Hypothalamus (tissue), 51 donors: Measurements from ENCODE around the gene TMPRSS15.

Experiments used
- DNase-seq, 51 donors: peaks; one replicate each; lab custom pipeline; 2025; lab: John Stamatoyannopoulos, UW

Gene TMPRSS15

DNA sequence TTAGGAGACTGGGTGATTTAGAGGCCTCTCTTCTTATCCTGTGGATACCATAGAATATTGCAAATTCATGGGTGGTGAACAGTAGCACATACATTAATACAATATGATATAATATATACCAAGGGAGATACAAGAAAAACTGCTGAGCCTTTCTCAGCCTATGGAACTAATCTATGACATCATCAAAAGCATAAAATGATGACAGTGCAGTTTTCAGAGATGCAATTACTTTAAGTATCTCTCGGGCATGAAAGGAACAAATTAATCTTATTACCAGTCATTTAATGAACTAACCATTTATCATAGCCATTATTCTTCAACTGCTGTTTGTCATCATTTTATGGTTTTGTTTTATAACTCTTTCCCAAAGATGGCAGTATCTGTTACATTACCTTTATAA is 155.4 kb downstream of the TMPRSS15 start:
- no peak for DNase-seq

DNA sequence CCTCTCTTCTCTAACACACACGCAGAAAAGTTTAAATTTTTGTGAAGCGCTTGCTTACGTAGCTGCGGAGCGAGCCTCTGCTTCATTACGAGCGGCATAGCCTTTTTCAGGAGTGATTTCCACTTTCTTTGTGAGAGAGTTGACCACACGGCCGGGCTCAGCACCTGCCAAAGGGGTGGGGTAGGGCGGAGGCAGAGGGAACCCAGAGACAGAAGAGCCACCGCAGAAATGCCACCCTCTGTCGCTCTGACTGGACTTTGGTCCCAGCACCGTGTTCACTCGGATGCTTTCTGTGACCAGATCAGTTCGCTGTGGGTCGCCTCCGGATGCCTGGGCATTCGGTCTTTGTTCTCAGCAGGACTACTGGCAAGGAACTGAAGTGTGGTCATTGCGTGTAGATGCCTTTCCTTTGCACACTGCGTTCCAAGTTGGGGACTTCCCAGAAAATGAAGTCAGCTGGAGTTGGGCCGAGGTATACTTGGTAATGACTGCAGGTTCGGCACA is 158.1 kb downstream of the TMPRSS15 start:
- DNase-seq = peak in 4 of 51 donors; percentile 2 to 6 (median 2)

DNA sequence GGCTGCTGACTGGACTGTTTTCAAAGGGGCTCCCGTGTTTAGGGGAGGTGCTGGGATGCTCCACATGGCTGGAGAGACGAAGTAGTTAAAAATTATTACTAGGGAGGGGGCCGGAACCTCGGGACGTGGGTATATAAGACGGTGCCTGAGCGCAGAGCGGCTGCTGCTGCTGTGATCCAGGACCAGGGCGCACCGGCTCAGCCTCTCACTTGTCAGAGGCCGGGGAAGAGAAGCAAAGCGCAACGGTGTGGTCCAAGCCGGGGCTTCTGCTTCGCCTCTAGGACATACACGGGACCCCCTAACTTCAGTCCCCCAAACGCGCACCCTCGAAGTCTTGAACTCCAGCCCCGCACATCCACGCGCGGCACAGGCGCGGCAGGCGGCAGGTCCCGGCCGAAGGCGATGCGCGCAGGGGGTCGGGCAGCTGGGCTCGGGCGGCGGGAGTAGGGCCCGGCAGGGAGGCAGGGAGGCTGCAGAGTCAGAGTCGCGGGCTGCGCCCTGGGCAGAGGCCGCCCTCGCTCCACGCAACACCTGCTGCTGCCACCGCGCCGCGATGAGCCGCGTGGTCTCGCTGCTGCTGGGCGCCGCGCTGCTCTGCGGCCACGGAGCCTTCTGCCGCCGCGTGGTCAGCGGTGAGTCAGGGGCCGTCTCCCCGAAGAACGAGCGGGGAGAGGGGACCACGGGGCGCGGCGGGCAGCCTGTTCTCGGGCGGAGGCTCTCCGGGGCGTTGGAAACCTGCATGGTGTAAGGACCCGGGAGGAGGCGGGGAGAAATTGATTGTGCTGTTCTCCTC is 158.7 kb downstream of the TMPRSS15 start, which contains the start of gene CHODL:
Gene CHODL, plus strand, starts transcription at position 163 of the 793 bp plus-strand sequence. Its CDS starts 391 bp downstream, at position 554.
- peak in 5 of 51 donors; percentile 5 to 24 (median 9) for DNase-seq

DNA sequence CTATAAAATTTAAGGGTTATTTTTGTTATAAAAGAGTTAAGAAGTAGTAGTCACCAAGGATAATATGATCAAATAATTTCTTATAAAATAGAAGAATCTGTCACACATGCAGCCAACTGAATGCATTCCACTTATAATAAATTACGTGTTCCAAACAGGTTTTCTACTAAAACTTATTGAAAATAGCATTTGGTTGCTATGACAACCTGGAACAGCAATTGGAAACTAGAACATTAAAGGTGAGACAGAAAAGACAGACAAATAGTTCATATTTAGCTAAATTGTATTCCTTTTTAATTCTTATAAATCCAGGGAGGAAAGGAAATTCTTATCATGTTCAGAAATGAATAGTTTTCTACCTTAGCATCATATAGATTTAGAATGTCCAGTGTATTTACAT is 168.0 kb downstream of the TMPRSS15 start:
- DNase-seq = no peak

DNA sequence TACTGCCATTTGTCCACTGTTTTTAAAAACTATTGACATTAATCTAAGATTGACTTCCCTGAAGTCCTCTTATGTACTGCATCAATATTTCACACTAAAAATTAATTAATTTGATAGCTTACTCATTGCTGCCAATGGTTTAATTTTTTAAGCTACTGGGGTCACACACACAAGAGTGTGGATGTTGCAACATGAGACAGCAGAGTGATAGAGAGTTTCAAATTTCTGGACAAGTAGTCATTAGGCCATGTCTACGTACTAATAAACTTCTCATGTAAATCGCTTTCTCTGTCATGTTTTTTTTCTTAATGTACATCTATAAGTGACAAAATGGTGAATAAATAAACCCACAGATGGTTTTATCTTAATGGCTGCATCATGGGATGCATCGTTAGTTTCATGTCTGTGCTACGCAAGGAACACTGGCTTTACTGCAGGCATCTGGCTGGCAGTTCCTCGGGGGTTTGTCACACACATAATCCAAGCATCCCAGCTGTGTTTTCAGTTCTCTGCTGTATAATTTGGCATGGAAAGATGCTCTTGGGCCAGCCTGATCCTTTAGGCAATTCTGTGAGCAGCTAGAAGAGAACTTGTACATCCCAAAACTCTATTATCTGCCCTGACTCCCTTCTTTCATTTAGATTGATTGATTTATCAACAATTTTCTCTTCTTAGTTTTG is 175.4 kb downstream of the TMPRSS15 start:
- no peak for DNase-seq

DNA sequence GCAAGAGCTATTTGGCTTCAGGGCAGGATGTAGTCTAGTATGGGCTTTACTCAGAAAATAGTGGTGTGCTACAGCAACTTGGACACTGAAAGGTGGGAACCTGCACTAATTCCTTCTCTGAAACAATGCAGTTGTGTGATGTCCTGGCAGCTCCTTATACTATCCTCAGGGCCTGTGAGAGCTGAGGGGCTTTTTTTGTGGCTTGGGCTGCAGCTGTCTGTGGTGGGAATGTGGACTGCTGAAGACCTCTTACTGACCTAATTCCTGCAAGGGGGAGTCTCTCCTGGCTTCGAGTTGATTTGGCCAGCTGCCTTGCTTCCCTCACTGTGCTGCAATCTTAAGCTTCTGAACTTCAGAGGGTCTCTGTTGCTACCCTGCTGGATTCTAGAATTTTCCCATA is 181.2 kb downstream of the TMPRSS15 start:
- no peak for DNase-seq

DNA sequence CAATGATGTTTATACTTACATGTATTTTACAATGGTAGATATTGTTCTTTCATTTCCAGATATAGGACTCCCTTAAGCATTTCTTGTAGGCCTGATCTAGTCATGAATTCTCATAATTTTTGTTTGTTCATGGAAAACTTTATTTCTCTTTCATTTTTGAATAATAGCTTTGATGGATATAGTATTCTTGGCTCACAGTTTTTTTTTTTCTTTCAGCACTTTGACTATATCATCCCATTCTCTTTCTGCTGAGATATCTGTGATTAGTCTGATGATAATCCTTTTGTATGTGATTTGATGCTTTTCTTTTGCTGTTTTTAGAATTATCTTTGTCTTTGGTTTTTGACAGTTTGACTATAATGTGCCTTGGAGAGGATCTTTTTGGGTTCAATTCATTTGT is 183.1 kb downstream of the TMPRSS15 start:
- no peak for DNase-seq
